ENCODE results near the gene ARL10. TPM values are rescaled to one million over a fixed set of nuclear protein-coding genes. Genes with fewer than 3 reads are reported as not detected.

ARL10 gene
- total RNA-seq, 1 experiment from 2014 or later: 9.6 TPM

GRCh38 chr5:176317534-176318374, 47.5 kb upstream of the ARL10 start:
- no peak overlapping the region for H3K27ac ChIP-seq (ENCODE audit: insufficient read length, low read depth, low read length)
- H3K79me2 ChIP-seq (ENCODE audit: insufficient read depth, low read length): no peaks in the 10 kb centered on the region
- no peaks in the 10 kb centered on the region for H4K20me1 ChIP-seq (ENCODE audit: control insufficient read depth, insufficient read depth, insufficient read length)
- Mint-ChIP-seq H3K4me3 (no peak overlapping the region), H3K36me3 (ENCODE audit: insufficient read depth in 1 of 3, low read depth in 3 of 3) (peaks cover 10 to 29% (median 22%) of the 10 kb centered on the region in 3 experiments; a peak in 6 of 7 replicates), H3K27ac (no peak overlapping the region), H3K9me3 (no peaks in the 10 kb centered on the region), H3K27me3 (ENCODE audit: low read depth) (no peaks in the 10 kb centered on the region), H3K4me1 (peaks cover 0 to 4% of the 10 kb centered on the region in 2 experiments; a peak in 2 of 4 replicates)
- no peak overlapping the region for H3K18ac ChIP-seq (ENCODE audit: insufficient read length, low read depth, low read length)
- H3K27me3 ChIP-seq (ENCODE audit: insufficient read depth, low read length): no peaks in the 10 kb centered on the region
- H3K79me1 ChIP-seq (ENCODE audit: insufficient read depth, low read depth, low read length, poor library complexity, severe bottlenecking): no peaks in the 10 kb centered on the region
- no peak overlapping the region for H4K8ac ChIP-seq (replicated peaks; ENCODE audit: insufficient read length, low read depth, low read length)
- no peak overlapping the region for H4K91ac ChIP-seq (ENCODE audit: insufficient read length, low read depth, low read length)
- no peak overlapping the region for H3K56ac ChIP-seq (ENCODE audit: insufficient read length, low read depth, low read length)
- no peak overlapping the region for H3K9ac ChIP-seq (ENCODE audit: extremely low read depth, insufficient read length, low read length)
- H2BK15ac ChIP-seq (ENCODE audit: low read depth, low read length): no peak overlapping the region
- no peak for TF ChIP-seq CTCF (conservative IDR thresholded peaks at IDR 0.05)
- no peak overlapping the region for H2BK20ac ChIP-seq (ENCODE audit: low read depth, low read length, poor library complexity, severe bottlenecking)
- H3K23ac ChIP-seq (ENCODE audit: insufficient read length, low read depth, low read length): no peak overlapping the region
- no peak overlapping the region for H2AK5ac ChIP-seq (ENCODE audit: insufficient read length, low read length)
- H3K14ac ChIP-seq (ENCODE audit: insufficient read depth, low read length): no peak overlapping the region
- H3T11ph ChIP-seq (ENCODE audit: low read length): no peak overlapping the region
- no peak overlapping the region for H2BK120ac ChIP-seq (ENCODE audit: low read depth, low read length, poor library complexity, severe bottlenecking)
- no peak overlapping the region for H3K4me2 ChIP-seq (ENCODE audit: insufficient read depth, insufficient read length, low read length)
- no peaks in the 10 kb centered on the region for H3K4me1 ChIP-seq (ENCODE audit: insufficient read depth, low read length)
- H3K4ac ChIP-seq (ENCODE audit: low read depth, low read length): no peak overlapping the region
- DNase-seq: no peak
- no CpG with 5 or more reads among the region's 7 CpGs for WGBS (ENCODE audit: extremely low coverage, insufficient read length, low lambda C conversion rate)
- H2BK12ac ChIP-seq (ENCODE audit: insufficient read length, low read depth, low read length): no peak overlapping the region
- H2AFZ ChIP-seq (ENCODE audit: low read length): no peak overlapping the region
- H3K23me2 ChIP-seq (ENCODE audit: insufficient read length, low read depth, low read length, poor library complexity, severe bottlenecking): no peaks in the 10 kb centered on the region
- H4K5ac ChIP-seq (ENCODE audit: insufficient read length, low read depth, low read length): no peak overlapping the region
- H2BK5ac ChIP-seq (ENCODE audit: insufficient read length, low read length): no peak overlapping the region
- H3K9me3 ChIP-seq (ENCODE audit: control insufficient read depth, low read depth, low read length): no peaks in the 10 kb centered on the region

Measured in H9 (cell line).